GM18498 (cell line): Measurements from ENCODE around the gene C4orf50.
"Not testable (repeated sequence)": the region's sequence is repeated elsewhere in the genome, so short reads cannot be mapped to it uniquely, and the experiment has no call there.

Source experiments
- ATAC-seq: cut with Tn5 transposase; IDR thresholded peaks from one replicate; pipeline ENCODE4 v1.9.1; 2021; ENCODE audit warnings: mild to moderate bottlenecking, moderate library complexity; ENCODE audit not compliant: unreplicated experiment

C4orf50 gene

DNA sequence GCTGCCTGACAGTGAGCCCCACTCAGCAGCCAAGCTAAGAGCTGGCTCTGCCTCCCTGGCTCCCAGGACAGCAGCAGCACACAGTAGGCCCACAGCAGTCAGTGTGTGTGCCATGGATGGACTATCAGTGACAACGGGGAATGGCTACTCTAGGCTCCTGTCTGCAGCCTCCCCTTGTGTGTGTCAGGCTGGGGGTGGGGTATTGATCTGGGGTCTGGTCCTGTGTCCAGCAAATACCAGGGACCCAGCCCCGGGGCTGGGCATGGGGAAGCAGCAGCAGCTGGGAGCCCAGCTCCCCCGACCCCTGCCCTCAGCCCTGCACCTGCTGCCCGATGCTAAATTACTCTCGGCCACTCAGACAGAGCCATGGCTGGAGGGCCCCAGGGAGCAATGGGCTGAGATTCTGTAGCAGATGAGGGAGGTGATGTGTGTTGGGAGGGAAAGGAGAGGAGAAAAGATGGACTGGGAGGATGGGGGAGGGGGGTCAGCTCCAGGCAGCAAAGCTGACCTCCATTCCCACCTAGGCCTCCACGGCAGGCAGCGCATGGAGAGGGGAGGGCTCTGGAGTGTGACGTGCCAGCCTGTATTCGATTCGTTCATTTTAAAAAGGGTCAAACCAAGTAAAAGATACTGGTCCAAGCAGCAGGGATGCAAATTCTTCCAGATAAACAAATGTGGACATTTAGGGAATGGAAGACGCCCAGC is 64.0 kb downstream of the C4orf50 start:
- no peak for ATAC-seq

- ATAC-seq, result no peak
Observed at GRCh38 chr4:5952975-5953951, 65.0 kb downstream of the C4orf50 start.

- no peak for ATAC-seq
Observed at GRCh38 chr4:5952286-5952974, 65.8 kb downstream of the C4orf50 start.

GRCh38 chr4:5946653-5947052 is 71.6 kb downstream of the C4orf50 start:
- ATAC-seq, result not testable (repeated sequence)

DNA sequence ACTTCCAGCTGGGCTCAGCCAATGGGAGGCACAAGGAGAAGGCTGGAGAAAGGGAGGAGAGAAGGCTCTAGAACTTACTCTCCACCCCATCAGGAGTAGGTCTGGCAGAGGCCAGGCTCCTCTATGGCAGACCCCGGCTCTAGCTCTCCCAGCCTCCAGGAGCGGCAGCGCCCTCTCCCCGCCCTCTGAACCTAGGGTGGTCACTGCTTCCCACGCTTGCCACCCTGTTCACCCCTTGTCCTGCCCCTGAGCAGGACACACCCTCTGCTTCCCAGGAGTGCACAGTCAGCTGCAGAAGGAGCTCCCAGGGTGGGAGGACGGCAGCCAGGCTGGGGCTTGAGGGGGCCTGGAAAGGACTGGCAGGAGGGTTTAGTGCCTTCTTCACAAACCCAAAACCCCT is 72.3 kb downstream of the C4orf50 start:
- ATAC-seq, result no peak

- ATAC-seq, result no peak
Observed at GRCh38 chr4:5945171-5945570, 73.1 kb downstream of the C4orf50 start.

GRCh38 chr4:5943561-5943960 is 74.7 kb downstream of the C4orf50 start:
- ATAC-seq, result no peak

- ATAC-seq, result no peak
Observed at GRCh38 chr4:5942947-5943346, 75.3 kb downstream of the C4orf50 start.

- no peak for ATAC-seq
Observed at GRCh38 chr4:5941601-5942000, 76.6 kb downstream of the C4orf50 start.

GRCh38 chr4:5940470-5941203 is 77.6 kb downstream of the C4orf50 start:
- no peak for ATAC-seq

GRCh38 chr4:5933996-5934831 is 84.0 kb downstream of the C4orf50 start:
- ATAC-seq, result no peak

- ATAC-seq, result no peak
Observed at GRCh38 chr4:5933116-5933515, 85.1 kb downstream of the C4orf50 start.

DNA sequence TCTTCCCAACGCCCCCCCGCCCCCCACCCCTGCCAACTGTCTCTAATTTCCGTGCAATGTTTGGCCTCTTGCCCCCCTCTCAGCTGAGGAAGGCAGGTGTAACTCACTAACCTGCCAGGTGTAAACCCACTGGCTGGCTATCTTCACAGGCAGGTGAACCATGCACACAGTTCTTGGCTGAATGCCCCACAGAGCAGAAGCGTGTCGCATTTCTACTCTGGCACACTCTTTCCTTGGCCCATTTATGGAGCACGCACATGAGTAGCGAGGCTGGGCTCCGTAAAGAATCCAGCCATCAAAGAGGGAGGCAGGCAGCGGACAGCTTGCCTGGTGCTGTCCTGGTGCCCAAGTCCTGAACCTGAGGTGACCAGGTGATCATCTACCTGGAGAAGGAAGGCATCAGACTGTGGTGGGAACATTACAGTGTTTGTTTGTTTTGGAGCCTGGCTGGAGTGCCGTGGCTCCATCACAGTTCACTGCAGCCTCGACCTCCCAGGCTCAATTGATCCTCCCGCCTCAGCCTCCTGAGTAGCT is 86.1 kb downstream of the C4orf50 start:
- ATAC-seq, result no peak

DNA sequence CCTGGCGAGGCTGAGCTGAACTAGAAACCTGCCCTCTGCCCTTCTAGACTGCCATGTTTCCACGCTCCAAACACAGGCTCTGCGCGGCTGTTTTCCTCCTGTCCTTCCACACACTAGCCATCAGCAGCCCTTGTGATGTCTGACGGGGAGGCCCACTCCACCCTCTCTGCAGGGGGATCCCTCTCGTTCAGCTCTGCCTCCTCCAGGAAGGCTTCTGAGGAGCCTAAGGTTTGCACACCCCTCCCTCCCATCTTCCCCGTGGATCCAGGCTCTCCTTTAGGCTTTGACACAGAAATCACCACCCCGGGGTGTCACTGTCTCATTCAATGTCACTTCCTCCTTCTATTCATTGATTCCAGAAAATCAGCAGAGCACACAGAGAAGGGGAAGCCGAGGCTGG is 86.7 kb downstream of the C4orf50 start:
- ATAC-seq, result no peak

DNA sequence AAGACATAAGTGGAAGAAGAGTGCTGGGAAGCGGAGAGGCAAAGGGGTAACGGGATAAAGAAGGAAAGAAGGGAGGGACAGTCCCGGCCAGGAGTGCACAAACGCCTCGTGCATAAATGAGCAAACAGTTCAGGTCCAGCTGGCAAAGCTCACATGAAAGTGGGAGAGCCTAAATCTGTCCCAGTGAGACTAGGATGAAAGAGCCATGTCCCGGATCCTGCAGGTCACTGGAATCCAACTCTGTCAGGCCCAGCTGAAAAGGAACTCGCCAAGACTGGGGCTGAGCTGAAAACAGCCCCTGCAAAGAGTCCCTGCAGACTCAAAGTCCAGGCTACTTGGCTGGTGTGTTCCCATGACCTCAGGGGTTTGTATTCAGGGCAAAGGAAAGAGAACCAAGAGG is 87.4 kb downstream of the C4orf50 start:
- no peak for ATAC-seq

DNA sequence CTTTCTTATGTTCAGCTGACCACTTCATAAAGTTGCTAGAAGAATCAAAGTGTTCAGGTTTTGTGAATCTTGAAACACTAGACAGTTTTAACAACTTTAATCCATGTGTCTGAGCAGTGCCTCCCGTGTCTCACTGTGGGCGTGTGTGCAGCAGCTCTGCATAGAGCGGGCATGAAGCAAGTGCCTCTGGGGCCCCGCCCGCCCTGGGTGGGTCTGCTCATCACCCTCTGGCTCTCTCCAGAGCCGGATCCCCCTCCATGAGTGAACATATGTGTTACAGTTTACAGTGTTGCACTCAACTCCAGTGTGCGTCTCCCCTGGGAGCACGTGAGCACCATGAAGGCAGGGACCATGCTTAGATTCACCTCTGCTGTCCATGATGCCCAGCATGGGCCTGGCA is 87.8 kb downstream of the C4orf50 start:
- ATAC-seq, result no peak

DNA sequence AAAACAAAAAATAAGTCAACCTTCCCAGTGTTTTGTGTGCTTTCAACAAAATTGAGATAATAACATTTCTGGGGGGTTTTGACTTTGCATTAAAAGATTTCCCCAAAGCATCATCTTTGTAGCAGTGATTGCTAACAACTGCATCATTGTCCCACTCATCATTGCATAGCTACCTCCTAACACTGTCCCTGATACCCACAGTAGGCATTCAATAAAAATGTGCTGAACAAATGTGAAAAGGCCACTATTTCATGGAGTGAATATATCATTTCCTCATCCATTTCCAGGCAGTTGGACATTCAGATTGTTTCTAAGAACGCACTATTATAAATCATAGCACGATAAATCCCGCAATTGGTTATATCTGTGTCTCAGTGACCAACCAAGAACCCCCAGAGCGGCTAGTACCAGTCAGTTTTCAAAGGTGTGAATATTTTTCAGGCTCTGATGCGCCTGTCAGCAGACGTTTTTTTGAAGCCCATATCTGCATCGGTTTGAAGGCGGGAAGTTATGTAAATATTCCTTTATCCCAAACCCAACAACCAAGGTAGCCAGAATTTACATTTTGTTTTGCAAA is 89.3 kb downstream of the C4orf50 start:
- no peak for ATAC-seq

DNA sequence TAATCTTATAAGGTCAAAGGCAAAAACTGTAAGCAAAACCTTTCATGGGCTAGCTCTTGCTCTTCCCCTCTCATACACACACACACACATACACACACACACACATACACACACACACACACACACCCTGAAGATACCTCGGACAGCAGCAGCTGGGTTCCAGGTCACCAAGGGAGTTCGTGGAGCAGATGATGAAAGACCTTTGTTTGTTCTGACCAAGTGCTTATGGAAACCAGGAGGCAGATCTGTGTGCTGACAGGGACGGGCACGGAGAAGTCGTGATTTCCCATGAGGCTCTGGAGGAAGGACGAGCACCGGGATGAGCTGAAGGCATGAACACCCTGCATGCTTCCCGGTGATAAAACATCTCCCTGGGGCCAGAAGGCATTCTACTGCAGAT is 90.0 kb downstream of the C4orf50 start:
- ATAC-seq, result no peak

GRCh38 chr4:5927747-5928146 is 90.5 kb downstream of the C4orf50 start:
- ATAC-seq, result no peak
